Activated naive CD4-positive, alpha-beta T cell treated with anti-CD3 and anti-CD28 coated beads, Interleukin-2, amount 50 U/mL, for 72 hours (primary cell): ENCODE results near the gene KIAA1328. TPM values are rescaled to one million over a fixed set of nuclear protein-coding genes. Genes with fewer than 3 reads are reported as not detected.
"Not testable (repeated sequence)": the region's sequence is repeated elsewhere in the genome, so short reads cannot be mapped to it uniquely, and the experiment has no call there.

Source experiments
- ATAC-seq, 2 donors: fragments of 150-1000 bp; cut with Tn5 transposase; 2 replicates each; pipeline ENCODE4 v1.10.0; 2021; ENCODE audit warnings: mild to moderate bottlenecking in 2 of 2, moderate library complexity in 2 of 2
- DNase-seq, 2 donors: peaks; one replicate each; pipeline ENCODE4 v3.0.0; 2021 to 2022; ENCODE audit warnings: low spot score in 2 of 2
- H3K27ac Mint-ChIP-seq, 2 donors: one replicate each; pipeline ENCODE4 v1.8.0; 2022; ENCODE audit warnings: mild to moderate bottlenecking in 2 of 2, mixed read lengths in 2 of 2
- H3K36me3 Mint-ChIP-seq, 2 donors: one replicate each; pipeline ENCODE4 v1.8.0; 2022; ENCODE audit warnings: mixed read lengths in 2 of 2
- H3K9me3 Mint-ChIP-seq, 2 donors: one replicate each; pipeline ENCODE4 v1.8.0; 2022; ENCODE audit warnings: mixed read lengths in 2 of 2
- total RNA-seq, 2 donors: library from RNA; stranded (reverse); gene quantifications; one replicate each; pipeline ENCODE4 v1.2.3, GENCODE V29; 2022

Gene KIAA1328
- total RNA-seq, 2 donors from 2014 or later, result 8.2 to 13.2 TPM

DNA sequence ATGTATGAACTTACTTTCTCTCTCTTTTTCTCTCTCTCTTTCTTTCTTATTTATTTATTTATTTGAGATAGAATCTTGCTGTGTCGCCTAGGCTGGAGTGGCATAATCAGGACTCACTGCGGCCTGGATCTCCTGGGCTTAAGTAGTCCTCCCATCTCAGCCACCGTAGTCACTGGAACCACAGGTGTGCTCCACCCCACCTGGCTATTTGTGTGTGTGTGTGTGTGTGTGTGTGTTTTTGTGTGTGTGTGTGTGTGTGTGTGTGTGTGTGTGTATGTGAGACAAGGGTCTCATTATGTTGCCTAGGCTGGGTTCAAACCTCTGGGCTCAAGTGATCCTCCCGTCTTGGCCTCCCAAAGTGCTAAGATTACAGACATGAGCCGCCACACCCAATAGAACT, 64.3 kb downstream of the KIAA1328 start:
- DNase-seq, result no peak
- Mint-ChIP-seq H3K27ac (no peak overlapping the region), H3K9me3 (no peaks in the 10 kb centered on the region), H3K36me3 (no peaks in the 10 kb centered on the region)
- no peak for ATAC-seq

DNA sequence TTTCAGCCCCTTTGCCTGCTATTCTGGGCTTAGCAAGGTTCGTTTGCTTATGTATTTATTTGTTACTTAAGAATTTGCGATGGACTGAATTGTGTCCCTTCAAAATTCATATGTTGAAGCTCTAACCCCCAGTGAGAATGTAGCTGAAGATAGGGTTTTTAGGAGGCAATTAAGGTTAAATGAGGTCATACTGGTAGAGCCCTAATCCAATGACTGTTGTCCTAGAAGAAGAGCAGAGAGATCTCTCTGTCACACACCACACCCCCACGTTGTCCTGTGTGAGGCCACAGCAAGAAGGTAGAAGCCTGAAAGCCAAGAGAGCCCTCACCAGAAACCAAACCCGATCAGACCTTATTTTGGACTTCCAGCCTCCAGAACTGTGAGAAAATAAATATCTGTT, 66.7 kb downstream of the KIAA1328 start:
- no peak for DNase-seq
- no peak for ATAC-seq
- Mint-ChIP-seq H3K27ac (no peak overlapping the region), H3K36me3 (peaks cover 7 to 8% of the 10 kb centered on the region in 2 donors), H3K9me3 (peaks cover 0 to 4% of the 10 kb centered on the region in 2 donors)

DNA sequence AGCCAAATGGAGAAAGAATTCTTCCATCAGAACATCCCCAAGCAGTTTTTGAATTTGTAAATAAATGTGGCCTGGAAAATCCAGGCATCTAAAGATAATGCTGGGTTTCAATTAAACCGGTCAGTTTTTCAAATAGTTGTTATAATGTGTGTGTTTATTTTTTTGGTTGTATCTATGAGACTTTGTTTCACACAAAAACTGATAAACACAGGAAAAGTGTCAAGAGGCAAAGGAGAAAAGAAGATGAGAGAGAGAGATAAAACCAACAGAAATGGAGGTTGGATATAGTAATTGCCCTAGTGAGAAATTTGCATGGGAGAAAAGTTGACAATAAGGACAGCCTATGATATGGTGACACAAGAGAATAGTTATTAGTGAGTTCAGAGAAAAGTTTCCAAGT, 68.3 kb downstream of the KIAA1328 start:
- Mint-ChIP-seq H3K27ac (no peak overlapping the region), H3K36me3 (peaks cover 7 to 8% of the 10 kb centered on the region in 2 donors), H3K9me3 (peaks cover 0 to 4% of the 10 kb centered on the region in 2 donors)
- DNase-seq (no peak), ATAC-seq (no peak)

DNA sequence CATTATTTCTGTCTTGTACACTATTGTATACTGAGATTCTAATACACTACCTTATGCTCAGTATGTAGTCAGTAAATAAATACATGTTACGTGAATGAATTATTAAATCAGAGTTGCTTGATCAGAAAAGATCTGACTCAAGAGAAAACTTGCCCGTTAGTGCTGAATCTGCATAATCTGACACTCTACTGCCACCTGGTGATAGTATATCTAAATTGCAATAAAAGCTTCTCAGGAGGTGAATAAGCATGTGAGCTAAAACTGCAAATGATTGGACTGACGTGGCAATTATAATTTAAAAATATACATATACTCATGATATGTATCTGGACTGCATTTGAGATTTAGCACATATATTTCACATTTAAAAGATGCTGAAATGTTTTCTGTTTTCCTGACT, 70.4 kb downstream of the KIAA1328 start:
- no peak for DNase-seq
- Mint-ChIP-seq H3K27ac (no peak overlapping the region), H3K36me3 (peaks cover 7 to 8% of the 10 kb centered on the region in 2 donors), H3K9me3 (peaks cover 0 to 4% of the 10 kb centered on the region in 2 donors)
- no peak for ATAC-seq

DNA sequence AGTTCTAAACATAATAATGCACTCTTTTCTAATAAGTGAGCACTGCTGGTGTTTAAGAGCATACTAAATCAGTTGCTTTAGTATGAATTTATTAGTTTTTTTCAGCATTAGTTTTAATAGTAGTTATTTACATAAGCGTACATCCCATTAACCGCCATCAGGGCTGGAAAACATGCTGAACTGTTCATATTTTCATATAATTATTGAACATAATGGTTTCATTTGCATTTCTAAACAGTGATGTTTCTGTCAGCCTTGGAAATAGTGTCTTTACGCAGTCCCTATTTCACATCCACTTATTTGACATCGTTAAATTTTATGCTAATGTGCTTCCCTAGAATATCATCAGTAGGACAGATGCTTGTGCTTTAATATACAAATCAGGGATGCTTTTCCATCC, 71.5 kb downstream of the KIAA1328 start:
- ATAC-seq, result no peak
- Mint-ChIP-seq H3K27ac (no peak overlapping the region), H3K9me3 (peaks cover 0 to 6% of the 10 kb centered on the region in 2 donors), H3K36me3 (peaks cover 8 to 11% of the 10 kb centered on the region in 2 donors)
- no peak for DNase-seq

DNA sequence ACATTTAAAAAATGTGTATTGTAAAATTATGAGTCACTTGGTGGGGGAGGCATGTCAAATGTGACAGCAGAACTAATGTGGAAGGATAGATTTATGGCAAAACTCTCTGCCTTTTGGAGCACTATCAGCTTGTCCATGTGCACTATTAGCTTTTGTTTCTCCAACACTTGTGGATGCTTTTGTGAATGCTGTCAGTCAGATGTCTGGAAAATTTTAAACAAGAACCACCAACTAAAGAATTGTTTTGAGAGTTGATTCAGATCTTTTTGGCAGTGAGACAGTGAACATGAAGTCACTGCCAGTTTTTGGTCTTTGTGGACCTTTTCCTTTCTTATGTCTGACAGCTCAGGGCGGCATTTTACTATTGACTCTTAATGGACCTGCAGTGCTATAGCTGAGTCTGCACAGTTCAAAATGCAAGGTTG, 72.4 kb downstream of the KIAA1328 start:
- peaks cover 16 to 18% of the 10 kb centered on the region in 2 donors for H3K36me3 Mint-ChIP-seq
- peaks cover 0 to 11% of the 10 kb centered on the region in 2 donors for H3K9me3 Mint-ChIP-seq
- H3K27ac Mint-ChIP-seq, result no peak overlapping the region
- no peak for DNase-seq
- no peak for ATAC-seq

DNA sequence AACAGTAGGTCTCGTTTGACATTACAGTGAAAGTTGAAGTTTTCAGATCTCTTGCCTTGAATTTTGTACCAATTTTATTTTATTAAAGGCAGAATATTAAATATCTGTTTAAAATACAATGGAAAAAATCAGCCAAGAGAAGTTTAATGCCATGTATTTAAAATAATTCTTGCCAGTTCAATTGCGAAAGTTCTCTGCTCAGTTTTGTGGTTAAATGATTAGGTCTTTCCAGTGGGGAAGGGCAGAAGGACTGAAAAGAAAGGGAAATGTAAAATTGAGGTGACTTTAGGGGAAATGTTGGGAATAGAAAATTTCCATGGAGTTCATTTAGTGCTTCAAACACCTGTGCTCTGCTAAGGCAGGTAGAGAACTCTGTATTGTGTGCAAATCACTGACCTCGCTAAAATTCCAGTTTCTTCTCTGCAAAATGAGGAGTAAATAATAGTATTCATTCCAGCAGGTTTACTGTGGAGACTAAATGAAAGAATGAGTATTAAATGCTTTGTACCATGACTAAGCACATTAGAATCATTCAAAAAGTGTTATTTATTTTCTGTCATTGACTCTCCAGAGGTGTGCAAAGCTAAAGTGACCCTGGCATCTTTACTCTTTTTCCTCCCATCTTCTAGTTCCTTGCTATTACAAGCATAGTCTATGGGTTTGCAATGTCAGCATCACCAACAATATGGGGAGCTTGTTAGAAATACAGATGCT, 74.4 kb downstream of the KIAA1328 start:
- DNase-seq (no peak), ATAC-seq (no peak)
- Mint-ChIP-seq H3K27ac (no peak overlapping the region), H3K36me3 (peaks cover 16 to 18% of the 10 kb centered on the region in 2 donors), H3K9me3 (peaks cover 0 to 11% of the 10 kb centered on the region in 2 donors)

DNA sequence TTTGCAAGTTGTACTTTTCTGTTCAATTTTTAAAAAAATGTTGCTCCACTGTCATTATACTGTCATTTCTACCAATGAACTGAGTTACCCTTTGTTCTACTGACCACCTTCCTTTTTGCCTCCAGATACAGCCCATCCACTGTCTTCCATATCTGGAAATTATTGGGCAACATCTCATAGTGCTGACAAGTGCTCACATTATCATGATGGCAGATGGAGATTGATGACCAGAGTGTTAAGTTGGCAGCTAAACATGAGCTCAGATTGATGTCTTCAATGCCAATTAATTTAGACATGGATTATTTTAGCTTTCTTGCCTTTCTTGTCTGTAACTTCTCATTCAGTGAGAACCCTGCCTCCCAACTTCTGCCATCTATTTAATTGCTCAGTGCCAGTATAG, 76.6 kb downstream of the KIAA1328 start:
- no peak for ATAC-seq
- H3K27ac Mint-ChIP-seq, result no peak overlapping the region
- H3K9me3 Mint-ChIP-seq, result peaks cover 0 to 7% of the 10 kb centered on the region in 2 donors
- peaks cover 14 to 15% of the 10 kb centered on the region in 2 donors for H3K36me3 Mint-ChIP-seq
- DNase-seq, result no peak

DNA sequence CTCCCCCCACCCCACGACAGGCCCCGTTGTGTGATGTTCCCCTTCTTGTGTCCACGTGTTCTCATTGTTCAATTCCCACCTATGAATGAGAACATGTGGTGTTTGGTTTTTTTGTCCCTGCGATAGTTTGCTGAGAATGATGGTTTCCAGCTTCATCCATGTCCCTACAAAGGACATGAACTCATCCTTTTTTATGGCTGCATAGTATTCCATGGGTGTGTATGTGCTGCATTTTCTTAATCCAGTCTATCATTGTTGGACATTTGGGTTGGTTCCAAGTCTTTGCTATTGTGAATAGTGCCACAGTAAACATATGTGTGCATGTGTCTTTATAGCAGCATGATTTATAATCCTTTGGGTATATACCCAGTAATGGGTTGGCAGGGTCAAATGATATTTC, 80.4 kb downstream of the KIAA1328 start:
- not testable (repeated sequence) for H3K27ac Mint-ChIP-seq, ATAC-seq, H3K9me3 Mint-ChIP-seq, DNase-seq
- H3K36me3 Mint-ChIP-seq, result peaks cover 15 to 23% of the 10 kb centered on the region in 2 donors

DNA sequence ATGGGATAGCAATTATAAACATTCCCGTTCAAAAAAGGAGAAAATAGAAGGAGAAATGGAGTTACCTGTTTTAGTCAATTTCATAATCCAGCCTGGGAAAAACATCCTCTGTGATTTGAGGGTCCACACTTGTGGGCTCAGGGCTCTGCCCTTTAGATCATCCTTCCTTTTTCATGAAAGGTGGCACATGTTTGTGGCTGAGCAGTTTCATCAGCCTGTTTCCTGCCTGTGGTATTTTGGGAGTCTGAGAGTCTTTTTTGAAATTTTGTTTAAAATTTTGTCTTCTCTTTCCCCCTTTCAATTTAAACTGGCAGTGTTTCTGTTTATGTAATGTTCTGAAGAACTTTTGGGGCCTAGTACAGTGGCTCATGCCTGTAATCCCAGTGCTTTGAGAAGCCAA, 84.0 kb downstream of the KIAA1328 start:
- Mint-ChIP-seq H3K27ac (peak overlapping the region in 1 of 2 donors; percentile 72), H3K9me3 (no peaks in the 10 kb centered on the region), H3K36me3 (peaks cover 9 to 14% of the 10 kb centered on the region in 2 donors)
- ATAC-seq (no peak), DNase-seq (no peak)

DNA sequence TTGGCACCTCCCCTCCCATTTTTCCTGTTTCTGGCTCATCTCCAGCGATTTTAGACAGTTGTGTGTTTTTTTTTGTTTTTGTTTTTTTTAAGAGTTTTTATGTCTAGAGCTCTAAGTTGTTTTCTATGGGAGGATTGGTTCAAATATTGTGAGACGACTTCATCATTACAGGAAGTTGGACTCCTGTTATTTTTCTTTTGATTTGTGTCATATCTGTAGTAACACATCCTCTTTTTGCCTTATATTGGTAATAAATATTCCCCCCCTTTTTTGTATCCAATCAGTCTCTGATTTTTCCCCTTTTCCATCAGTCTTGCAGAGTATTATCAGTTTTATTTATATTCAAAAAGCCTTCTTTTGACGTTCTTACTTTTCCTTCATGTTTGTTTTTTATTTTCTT, 89.0 kb downstream of the KIAA1328 start:
- ATAC-seq, result no peak
- Mint-ChIP-seq H3K36me3 (peaks cover 24 to 28% of the 10 kb centered on the region in 2 donors), H3K27ac (no peak overlapping the region), H3K9me3 (peaks cover 0 to 3% of the 10 kb centered on the region in 2 donors)
- DNase-seq, result no peak

DNA sequence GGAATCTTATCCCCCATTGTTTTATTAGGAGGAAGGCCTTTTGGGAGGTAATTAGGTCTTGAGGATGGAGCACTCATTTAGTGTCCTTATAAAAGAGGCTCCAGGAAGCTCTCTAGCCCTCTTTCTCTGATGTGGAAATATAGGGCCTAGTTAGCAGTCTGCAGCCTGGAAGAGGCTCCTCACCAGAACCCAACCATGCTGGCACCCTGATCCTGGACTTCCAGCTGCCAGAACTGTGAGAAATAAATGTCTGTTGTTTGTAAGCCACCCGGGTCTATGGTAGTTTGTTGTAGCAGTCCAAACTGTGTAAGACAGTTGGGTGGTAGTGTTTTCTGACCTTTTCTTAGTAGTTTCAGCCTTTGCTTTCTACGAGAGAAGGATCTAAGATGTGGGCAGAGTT, 100.7 kb downstream of the KIAA1328 start:
- DNase-seq (no peak), ATAC-seq (no peak)
- H3K9me3 Mint-ChIP-seq, result no peaks in the 10 kb centered on the region
- H3K27ac Mint-ChIP-seq, result no peak overlapping the region
- peaks cover 0 to 5% of the 10 kb centered on the region in 2 donors for H3K36me3 Mint-ChIP-seq

DNA sequence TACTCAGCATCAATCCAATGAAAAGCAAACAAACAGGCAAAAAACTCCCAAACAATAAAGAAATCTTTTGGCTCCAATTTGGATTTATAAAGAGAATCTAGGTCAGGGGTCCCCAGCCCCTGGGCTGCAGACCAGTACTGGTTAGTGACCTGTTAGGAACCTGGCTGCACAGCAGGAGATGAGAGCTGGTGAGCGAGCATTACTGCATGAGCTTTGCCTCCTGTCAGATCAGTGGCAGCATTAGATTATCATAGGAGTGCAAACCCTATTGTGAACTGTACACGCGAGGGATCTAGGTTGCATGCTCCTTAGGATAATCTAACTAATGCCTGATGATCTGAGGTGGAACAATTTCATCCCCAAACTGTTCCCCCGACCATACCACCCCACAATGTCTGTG, 102.2 kb downstream of the KIAA1328 start:
- H3K36me3 Mint-ChIP-seq, result peaks cover 7 to 12% of the 10 kb centered on the region in 2 donors
- no peak overlapping the region for H3K27ac Mint-ChIP-seq
- ATAC-seq (no peak), DNase-seq (no peak)
- H3K9me3 Mint-ChIP-seq, result peaks cover 3 to 5% of the 10 kb centered on the region in 2 donors

DNA sequence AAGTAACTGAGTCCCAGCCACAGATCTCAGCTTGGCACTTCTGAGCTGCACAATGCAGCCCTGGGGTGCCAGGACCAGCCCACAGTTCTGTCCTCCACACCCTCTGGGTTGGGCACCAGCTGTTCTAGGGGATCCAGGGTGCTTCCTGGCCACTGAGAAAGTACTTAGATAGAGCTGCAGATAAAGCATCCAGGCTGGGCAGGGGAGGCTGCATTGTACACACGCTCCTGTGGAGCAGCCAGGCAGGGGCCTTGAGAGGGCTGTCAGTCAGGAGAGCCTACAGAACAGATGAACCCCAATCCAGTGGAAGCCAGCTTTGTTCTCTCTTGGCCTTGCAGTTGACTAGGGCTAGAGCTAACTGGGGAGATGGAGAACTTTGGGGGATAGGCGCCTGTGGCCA, 104.6 kb downstream of the KIAA1328 start:
- peaks cover 18 to 20% of the 10 kb centered on the region in 2 donors for H3K9me3 Mint-ChIP-seq
- ATAC-seq (no peak), DNase-seq (no peak)
- H3K27ac Mint-ChIP-seq, result no peak overlapping the region
- H3K36me3 Mint-ChIP-seq, result peaks cover 25 to 32% of the 10 kb centered on the region in 2 donors

DNA sequence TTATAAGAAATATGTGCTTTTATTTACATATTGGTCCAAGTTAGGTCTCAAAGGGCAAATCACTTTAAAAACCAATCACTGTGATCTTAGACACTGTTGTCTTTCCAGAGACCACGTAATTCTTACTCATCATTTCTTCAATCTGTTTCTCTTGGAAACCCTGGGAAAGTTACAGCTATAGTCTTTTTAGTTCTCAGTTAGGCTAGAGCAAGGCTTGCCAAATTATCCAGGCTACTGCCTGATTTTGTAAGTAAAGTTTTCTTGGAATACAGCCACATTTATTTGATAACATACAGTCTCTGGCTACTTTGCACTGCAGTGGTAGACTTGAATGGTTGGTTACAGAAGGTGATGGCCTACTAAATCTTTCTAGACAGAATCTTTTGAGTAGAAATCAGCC, 106.0 kb downstream of the KIAA1328 start:
- H3K36me3 Mint-ChIP-seq, result peaks cover 26 to 37% of the 10 kb centered on the region in 2 donors
- H3K9me3 Mint-ChIP-seq, result peaks cover 22 to 23% of the 10 kb centered on the region in 2 donors
- no peak for ATAC-seq
- no peak for DNase-seq
- no peak overlapping the region for H3K27ac Mint-ChIP-seq

DNA sequence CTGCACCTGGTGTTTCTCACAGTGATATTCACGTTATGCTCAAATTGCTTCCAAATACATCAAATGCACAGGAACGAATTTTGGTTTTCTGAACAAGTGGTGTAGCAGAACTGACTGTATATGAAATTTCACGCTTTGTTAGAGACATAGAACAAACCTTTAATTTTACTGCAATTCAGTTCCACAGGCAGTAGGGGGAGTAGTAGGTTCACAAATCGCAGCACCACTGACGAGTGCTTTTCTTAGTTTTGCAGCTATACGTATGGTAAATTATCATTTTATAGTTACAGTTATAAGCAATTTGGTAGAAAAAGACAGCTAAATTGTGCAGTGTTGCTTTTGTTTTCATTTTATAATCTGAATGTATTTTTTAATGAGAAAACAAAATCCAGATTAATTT, 113.3 kb downstream of the KIAA1328 start:
- Mint-ChIP-seq H3K36me3 (peaks cover 7 to 14% of the 10 kb centered on the region in 2 donors), H3K9me3 (peaks cover 10 to 12% of the 10 kb centered on the region in 2 donors), H3K27ac (no peak overlapping the region)
- DNase-seq (peak in 1 of 2 donors; percentile 22), ATAC-seq (no peak)

DNA sequence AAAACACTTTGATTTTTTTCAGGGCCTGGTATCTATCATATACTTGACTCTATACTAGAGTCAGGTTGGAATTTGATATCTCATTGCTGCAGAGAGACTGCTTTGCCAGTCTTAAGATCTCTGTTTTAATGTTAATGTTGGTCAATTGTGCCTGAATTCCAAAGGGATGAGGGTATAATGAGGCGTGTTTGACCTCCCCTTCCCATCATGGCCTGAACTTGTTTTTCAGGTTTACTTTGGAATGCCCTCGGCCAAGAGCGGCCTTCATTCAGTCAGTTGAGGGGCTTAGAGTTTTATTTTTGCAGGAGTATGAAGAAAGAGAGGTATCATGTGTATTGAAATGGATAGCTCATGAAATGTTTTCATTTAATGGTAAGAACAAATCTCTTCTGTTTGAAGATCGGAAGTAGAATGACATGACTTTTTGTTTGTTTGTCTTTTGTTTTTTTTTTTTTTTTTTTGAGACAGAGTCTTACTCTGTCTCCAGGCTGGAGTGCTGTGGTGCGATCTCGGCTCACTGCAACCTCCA, 119.0 kb downstream of the KIAA1328 start:
- no peak for DNase-seq
- H3K36me3 Mint-ChIP-seq, result peaks cover 0 to 4% of the 10 kb centered on the region in 2 donors
- ATAC-seq, result no peak
- H3K9me3 Mint-ChIP-seq, result no peaks in the 10 kb centered on the region
- no peak overlapping the region for H3K27ac Mint-ChIP-seq

DNA sequence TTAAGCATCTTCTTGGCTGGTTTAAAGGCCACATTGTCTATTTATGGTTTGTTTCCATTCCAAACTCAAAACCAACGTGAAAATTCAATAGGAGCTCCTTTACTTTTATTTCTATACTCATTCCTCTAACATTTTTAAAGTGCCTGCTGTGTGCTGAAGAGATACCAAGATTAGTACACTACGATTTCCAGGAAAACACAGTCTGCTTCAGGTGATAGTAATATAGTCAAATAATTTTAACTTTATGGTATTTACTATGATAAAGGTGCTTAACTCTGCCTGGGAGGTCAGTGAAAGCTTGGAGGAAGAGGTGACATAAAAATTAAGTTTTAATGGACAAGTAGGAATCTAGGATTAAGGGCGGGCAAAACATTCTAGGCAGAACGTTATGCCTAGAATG, 121.4 kb downstream of the KIAA1328 start:
- peaks cover 0 to 4% of the 10 kb centered on the region in 2 donors for H3K36me3 Mint-ChIP-seq
- no peaks in the 10 kb centered on the region for H3K9me3 Mint-ChIP-seq
- DNase-seq (no peak), ATAC-seq (no peak)
- H3K27ac Mint-ChIP-seq, result no peak overlapping the region
